PC-9 (cell line): ENCODE data around the gene DBH. TPM values are rescaled to one million over a fixed set of nuclear protein-coding genes. Genes with fewer than 3 reads are reported as not detected.

Experiments
- BruUV-seq: library from RNA; stranded (reverse); fragments of 400-500 nt; replicated peaks from 2 replicates; lab custom pipeline; 2021; lab: Mats Ljungman, UMichigan
- CTCF ChIA-PET: fragments of 300-600 bp; sonication (Branson Sonifier 250); formaldehyde crosslinking; loops from one replicate; lab custom pipeline; 2022; ENCODE audit warnings: antibody characterized with exemption; lab: Charles Lee
- POLR2A ChIA-PET: fragments of 300-600 bp; sonication (Branson Sonifier 250); formaldehyde crosslinking; loops from one replicate; lab custom pipeline; 2022; ENCODE audit warnings: antibody characterized with exemption; ENCODE audit not compliant: unreplicated experiment; lab: Charles Lee
- DNase-seq, 2 experiments: peaks; one replicate each; pipeline versions ENCODE4 v3.0.0 to v3.0.0-alpha.2; 2015 to 2022; ENCODE audit warnings: mixed read lengths in 1 of 2
- H2AFZ ChIP-seq: fragments of 200-600 bp; sonication (generic); 2 replicates; pipeline ENCODE4 v1.8.1; 2017; ENCODE audit warnings: antibody characterized with exemption
- H3F3A ChIP-seq: fragments of 200-600 bp; sonication (generic); 2 replicates; pipeline ENCODE4 v1.8.1; 2017; ENCODE audit warnings: antibody characterized with exemption, mild to moderate bottlenecking, low read depth; ENCODE audit not compliant: insufficient read depth
- H3K27ac ChIP-seq: fragments of 200-600 bp; sonication (generic); 2 replicates; pipeline ENCODE4 v1.6.1; 2016; ENCODE audit warnings: mixed run types
- H3K27me3 ChIP-seq: fragments of 200-600 bp; sonication (generic); 2 replicates; pipeline ENCODE4 v1.6.1; 2016; ENCODE audit warnings: low read depth, mixed run types; ENCODE audit not compliant: insufficient read depth
- H3K36me3 ChIP-seq: fragments of 200-600 bp; sonication (generic); 2 replicates; pipeline ENCODE4 v1.6.1; 2016; ENCODE audit warnings: low read depth, mixed run types
- H3K4me1 ChIP-seq: fragments of 200-600 bp; sonication (generic); replicated peaks from 2 replicates; pipeline ENCODE4 v1.6.1; 2016; ENCODE audit warnings: mixed run types; ENCODE audit not compliant: insufficient read depth
- H3K4me2 ChIP-seq: fragments of 200-600 bp; sonication (generic); 2 replicates; pipeline ENCODE4 v1.6.1; 2017; ENCODE audit warnings: mixed run types
- H3K4me3 ChIP-seq: fragments of 200-600 bp; sonication (generic); 2 replicates; pipeline ENCODE4 v1.6.1; 2016; ENCODE audit warnings: mixed run types
- H3K79me2 ChIP-seq: fragments of 200-600 bp; sonication (generic); 2 replicates; pipeline ENCODE4 v1.6.1; 2017; ENCODE audit warnings: low read depth, mixed run types
- H3K9me2 ChIP-seq: fragments of 200-600 bp; sonication (generic); 2 replicates; pipeline ENCODE4 v1.8.1; 2017; ENCODE audit warnings: mild to moderate bottlenecking; ENCODE audit not compliant: insufficient read depth
- H3K9me3 ChIP-seq: fragments of 200-600 bp; sonication (generic); 2 replicates; pipeline ENCODE4 v1.8.1; 2016; ENCODE audit warnings: low read depth; ENCODE audit not compliant: insufficient read depth
- H4K20me1 ChIP-seq: fragments of 200-600 bp; sonication (generic); 2 replicates; pipeline ENCODE4 v1.8.1; 2017; ENCODE audit not compliant: insufficient read depth
- EZH2 ChIP-seq: fragments of 200-600 bp; sonication (generic); IDR thresholded peaks from 2 replicates; pipeline ENCODE4 v1.8.0; 2017; ENCODE audit warnings: antibody characterized with exemption, low read depth
- intact Hi-C: fragments of 100-400 bp; cut with micrococcal nuclease; formaldehyde crosslinking; loops from one replicate; pipeline ENCODE4 v1.10.0; 2022; ENCODE audit not compliant: unreplicated experiment
- total RNA-seq: library from RNA; stranded (reverse); gene quantifications from 2 replicates; pipeline ENCODE4 v1.2.3, GENCODE V29; 2021
- TF ChIP-seq, protein P1 (sequence below): fragments of 200-600 bp; sonication (generic); conservative IDR thresholded peaks from 2 replicates; pipeline ENCODE4 v1.6.1; 2017; ENCODE audit warnings: mixed run types, antibody characterized with exemption, mild to moderate bottlenecking, moderate library complexity

DBH gene
- total RNA-seq, 1 experiment from 2014 or later, result not detected

DNA sequence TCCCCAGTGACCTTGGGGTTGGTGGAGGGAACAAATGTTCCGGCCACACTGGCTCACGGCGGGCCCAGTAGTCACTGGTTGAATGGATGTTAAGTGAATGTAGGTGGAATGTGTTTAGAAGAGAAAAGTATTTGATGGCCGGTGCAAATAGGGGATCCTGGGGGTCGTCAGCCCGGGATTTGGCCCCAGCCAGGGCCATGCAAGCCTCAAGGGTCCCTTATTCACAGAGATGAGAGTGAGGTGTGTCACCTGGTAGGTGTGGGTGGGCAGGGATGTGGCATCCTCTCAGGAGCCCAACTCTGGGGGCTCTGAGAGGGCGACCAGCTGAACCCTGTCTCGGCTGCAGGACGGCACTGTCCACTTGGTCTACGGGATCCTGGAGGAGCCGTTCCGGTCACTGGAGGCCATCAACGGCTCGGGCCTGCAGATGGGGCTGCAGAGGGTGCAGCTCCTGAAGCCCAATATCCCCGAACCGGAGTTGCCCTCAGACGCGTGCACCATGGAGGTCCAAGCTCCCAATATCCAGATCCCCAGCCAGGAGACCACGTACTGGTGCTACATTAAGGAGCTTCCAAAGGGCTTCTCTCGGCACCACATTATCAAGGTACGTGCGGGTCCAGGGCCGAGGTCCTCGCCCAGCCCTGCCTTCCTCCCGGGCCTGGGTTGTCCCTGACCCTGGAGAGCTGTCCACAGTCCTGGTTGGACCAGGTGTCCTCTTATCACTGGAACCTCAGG, 5.9 kb downstream of the DBH start:
- POLR2A ChIA-PET, result no interaction called here
- Histone ChIP-seq H3K4me2 (no peak overlapping the region), H4K20me1 (no peaks in the 10 kb centered on the region; the same call in 1 of the 2 replicates), H3K36me3 (no peaks in the 10 kb centered on the region), H3K9me2 (no peaks in the 10 kb centered on the region), H3F3A (no peaks in the 10 kb centered on the region), H2AFZ (no peak overlapping the region), H3K27me3 (peaks cover 100% of the 10 kb centered on the region), H3K4me1 (no peaks in the 10 kb centered on the region), H3K9me3 (no peaks in the 10 kb centered on the region), H3K79me2 (no peaks in the 10 kb centered on the region), H3K4me3 (no peak overlapping the region), H3K27ac (no peak overlapping the region)
- DNase-seq, result no peak
- no TSS peak for BruUV-seq
- intact Hi-C loops, result no loop called here
- CTCF ChIA-PET, result no interaction called here
- TF ChIP-seq EZH2, result no peak
- TF ChIP-seq, protein P1, sequence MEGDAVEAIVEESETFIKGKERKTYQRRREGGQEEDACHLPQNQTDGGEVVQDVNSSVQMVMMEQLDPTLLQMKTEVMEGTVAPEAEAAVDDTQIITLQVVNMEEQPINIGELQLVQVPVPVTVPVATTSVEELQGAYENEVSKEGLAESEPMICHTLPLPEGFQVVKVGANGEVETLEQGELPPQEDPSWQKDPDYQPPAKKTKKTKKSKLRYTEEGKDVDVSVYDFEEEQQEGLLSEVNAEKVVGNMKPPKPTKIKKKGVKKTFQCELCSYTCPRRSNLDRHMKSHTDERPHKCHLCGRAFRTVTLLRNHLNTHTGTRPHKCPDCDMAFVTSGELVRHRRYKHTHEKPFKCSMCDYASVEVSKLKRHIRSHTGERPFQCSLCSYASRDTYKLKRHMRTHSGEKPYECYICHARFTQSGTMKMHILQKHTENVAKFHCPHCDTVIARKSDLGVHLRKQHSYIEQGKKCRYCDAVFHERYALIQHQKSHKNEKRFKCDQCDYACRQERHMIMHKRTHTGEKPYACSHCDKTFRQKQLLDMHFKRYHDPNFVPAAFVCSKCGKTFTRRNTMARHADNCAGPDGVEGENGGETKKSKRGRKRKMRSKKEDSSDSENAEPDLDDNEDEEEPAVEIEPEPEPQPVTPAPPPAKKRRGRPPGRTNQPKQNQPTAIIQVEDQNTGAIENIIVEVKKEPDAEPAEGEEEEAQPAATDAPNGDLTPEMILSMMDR, result no peak

DNA sequence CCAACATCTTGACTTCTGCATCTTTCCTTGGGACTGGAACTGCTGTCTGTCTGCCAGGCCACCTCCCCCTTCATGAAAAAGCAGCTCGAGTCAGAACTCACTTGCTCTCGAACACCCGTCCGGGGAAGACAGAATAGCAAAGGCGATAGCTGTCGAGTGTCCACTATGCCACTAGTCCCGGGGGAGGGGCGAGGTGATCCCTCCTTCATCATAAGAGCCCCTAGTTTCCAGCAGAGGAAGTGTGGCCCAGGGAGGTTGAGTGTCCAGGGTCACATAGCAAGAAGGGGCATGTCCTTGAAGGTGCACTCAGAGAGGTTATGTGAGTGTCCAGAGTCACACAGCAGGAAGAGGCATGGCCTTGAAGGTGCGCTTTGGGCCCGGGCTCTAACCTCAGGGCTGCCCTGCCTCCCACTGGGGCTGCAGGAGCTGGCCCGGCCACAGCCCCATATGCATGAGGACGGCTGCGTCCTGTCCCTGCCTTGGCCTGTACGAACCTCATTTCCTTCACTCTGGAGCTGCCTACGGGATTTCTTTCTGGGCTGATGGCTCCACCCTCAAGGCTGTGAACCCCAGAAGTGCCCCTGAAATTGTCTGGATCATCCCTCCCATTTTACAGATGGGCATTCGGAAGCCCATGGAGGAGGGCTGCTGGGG, 6.7 kb downstream of the DBH start:
- ChIA-PET POLR2A (no interaction called here), CTCF (no interaction called here)
- no peak overlapping the region for H3K4me3 ChIP-seq
- no peak overlapping the region for H2AFZ ChIP-seq
- peaks cover 100% of the 10 kb centered on the region for H3K27me3 ChIP-seq
- no peak for DNase-seq
- H3K4me1 ChIP-seq, result no peaks in the 10 kb centered on the region
- no peak overlapping the region for H3K27ac ChIP-seq
- H3K9me3 ChIP-seq, result no peaks in the 10 kb centered on the region
- TF ChIP-seq, protein P1, result no peak
- TF ChIP-seq EZH2, result no peak
- intact Hi-C loops, result no loop called here
- H3F3A ChIP-seq, result no peaks in the 10 kb centered on the region
- H3K36me3 ChIP-seq, result no peaks in the 10 kb centered on the region
- H3K79me2 ChIP-seq, result no peaks in the 10 kb centered on the region
- no peaks in the 10 kb centered on the region for H3K9me2 ChIP-seq
- no TSS peak for BruUV-seq
- no peaks in the 10 kb centered on the region; the same call in 1 of the 2 replicates for H4K20me1 ChIP-seq
- H3K4me2 ChIP-seq, result no peak overlapping the region

DNA sequence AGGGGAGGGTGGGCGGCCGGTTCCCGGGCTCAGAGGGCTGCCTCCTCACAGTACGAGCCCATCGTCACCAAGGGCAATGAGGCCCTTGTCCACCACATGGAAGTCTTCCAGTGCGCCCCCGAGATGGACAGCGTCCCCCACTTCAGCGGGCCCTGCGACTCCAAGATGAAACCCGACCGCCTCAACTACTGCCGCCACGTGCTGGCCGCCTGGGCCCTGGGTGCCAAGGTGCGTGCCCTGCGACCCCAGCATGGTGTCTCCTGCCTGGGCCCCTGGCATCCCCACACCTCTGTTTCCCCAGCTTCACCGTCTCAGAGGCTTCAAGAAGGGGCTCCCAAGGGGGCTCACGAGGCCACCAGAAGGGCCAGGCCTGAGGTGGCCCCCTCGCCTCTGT, 7.2 kb downstream of the DBH start:
- TF ChIP-seq, protein P1, result no peak
- TF ChIP-seq EZH2, result no peak
- Histone ChIP-seq H4K20me1 (no peaks in the 10 kb centered on the region; the same call in 1 of the 2 replicates), H3K9me3 (no peaks in the 10 kb centered on the region), H3K36me3 (no peaks in the 10 kb centered on the region), H3K79me2 (no peaks in the 10 kb centered on the region), H3K4me3 (no peak overlapping the region), H3K4me1 (no peaks in the 10 kb centered on the region), H3K4me2 (no peak overlapping the region), H2AFZ (no peak overlapping the region), H3K27ac (no peak overlapping the region), H3K9me2 (no peaks in the 10 kb centered on the region), H3K27me3 (peaks cover 100% of the 10 kb centered on the region), H3F3A (no peaks in the 10 kb centered on the region)
- intact Hi-C loops, result no loop called here
- CTCF ChIA-PET, result no interaction called here
- POLR2A ChIA-PET, result no interaction called here
- DNase-seq, result no peak
- no TSS peak for BruUV-seq
